GM18519 (cell line): Measurements from ENCODE around the gene ACSF3.

ENCODE experiments used
- ATAC-seq: cut with Tn5 transposase; IDR thresholded peaks from one replicate; pipeline ENCODE4 v1.9.1; 2021; ENCODE audit warnings: mild to moderate bottlenecking, moderate library complexity; ENCODE audit not compliant: unreplicated experiment, low FRiP score

The ACSF3 gene

GRCh38 chr16:89170346-89171215, 76.9 kb downstream of the ACSF3 start:
- no peak for ATAC-seq

- no peak for ATAC-seq
Measured at GRCh38 chr16:89171216-89172170, 77.8 kb downstream of the ACSF3 start, which contains the start of gene CDH15. TSS of gene CDH15 (plus strand) at chr16:89171748. CDS start at chr16:89171832, 84 bp downstream.

- ATAC-seq = no peak
Measured at GRCh38 chr16:89172171-89172527, 78.5 kb downstream of the ACSF3 start.

- ATAC-seq = no peak
Measured at GRCh38 chr16:89172528-89173173, 79.0 kb downstream of the ACSF3 start.

GRCh38 chr16:89173174-89173921, 79.7 kb downstream of the ACSF3 start:
- ATAC-seq = no peak

GRCh38 chr16:89174055-89174827, 80.6 kb downstream of the ACSF3 start:
- no peak for ATAC-seq

GRCh38 chr16:89174877-89175276, 81.2 kb downstream of the ACSF3 start:
- ATAC-seq = no peak

GRCh38 chr16:89175280-89176146, 81.9 kb downstream of the ACSF3 start:
- ATAC-seq = no peak

- no peak for ATAC-seq
Measured at GRCh38 chr16:89176147-89176690, 82.6 kb downstream of the ACSF3 start.

- ATAC-seq = no peak
Measured at GRCh38 chr16:89176717-89177116, 83.1 kb downstream of the ACSF3 start.

- ATAC-seq = no peak
Measured at GRCh38 chr16:89177501-89177900, 83.8 kb downstream of the ACSF3 start.

GRCh38 chr16:89178453-89179147, 84.9 kb downstream of the ACSF3 start:
- ATAC-seq = no peak

GRCh38 chr16:89179148-89179484, 85.5 kb downstream of the ACSF3 start:
- ATAC-seq = no peak

- ATAC-seq = no peak
Measured at GRCh38 chr16:89179656-89180315, 86.1 kb downstream of the ACSF3 start.

- ATAC-seq = no peak
Measured at GRCh38 chr16:89183463-89183862, 89.8 kb downstream of the ACSF3 start.

- no peak for ATAC-seq
Measured at GRCh38 chr16:89183975-89184676, 90.5 kb downstream of the ACSF3 start.

GRCh38 chr16:89184677-89184932, 91.0 kb downstream of the ACSF3 start:
- ATAC-seq = no peak
